ENCODE data around the gene CKB. TPM values are rescaled to one million over a fixed set of nuclear protein-coding genes. Genes with fewer than 3 reads are reported as not detected.

Gene CKB
- total RNA-seq, 1 donor from 2014 or later: 64.7 TPM

DNA sequence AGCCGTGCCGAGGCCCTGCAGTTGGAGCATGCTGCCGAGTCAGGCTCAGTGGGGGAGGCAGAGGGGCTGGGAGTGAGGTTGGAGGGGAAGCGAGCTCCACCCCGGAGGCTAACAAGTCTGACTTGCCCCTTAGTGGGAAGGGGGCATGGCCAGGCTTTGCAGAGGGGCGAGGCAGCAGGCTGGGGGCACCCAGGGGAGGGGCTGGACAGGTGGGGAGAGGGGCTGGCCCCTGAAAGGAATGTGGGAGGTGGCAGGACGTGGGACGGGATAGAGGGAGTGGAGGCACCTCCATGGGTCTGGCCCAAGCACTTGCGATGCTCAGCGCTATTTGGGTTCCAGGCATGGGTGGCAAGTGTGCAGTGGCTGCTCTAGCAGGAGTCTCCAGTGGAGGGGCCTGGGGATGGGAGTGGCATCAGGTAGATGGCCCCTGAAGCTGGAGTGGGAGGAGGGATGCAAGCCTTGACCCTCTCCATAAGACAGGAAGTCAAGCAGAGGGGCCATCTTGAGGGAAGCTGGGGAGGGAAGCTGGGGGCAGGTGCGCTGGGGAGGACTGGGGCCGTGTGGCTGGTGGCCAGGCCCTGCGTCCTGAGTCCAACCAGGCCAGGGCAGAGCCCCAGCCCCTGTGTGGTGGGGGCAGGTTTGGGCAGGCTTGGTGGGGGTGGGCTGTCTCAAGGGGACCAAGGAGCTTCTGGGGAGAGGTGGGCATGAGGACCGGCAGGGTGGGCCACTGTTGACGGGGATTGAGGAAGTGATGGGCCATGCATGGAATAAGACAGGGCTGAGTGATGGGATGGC is 9.0 kb upstream of the CKB start:
- Histone ChIP-seq H3K27ac (ENCODE audit: low read depth, low read length) (no peak overlapping the region), H3K27me3 (ENCODE audit: control insufficient read depth in 3 of 3, insufficient read depth in 3 of 3, low read length in 3 of 3) (no peaks in the 10 kb centered on the region), H3K4me3 (ENCODE audit: low read length in 3 of 3) (no peak overlapping the region), H3K4me1 (ENCODE audit: control insufficient read depth in 3 of 3, insufficient read depth in 3 of 3, low read length in 3 of 3) (peaks cover 34 to 39% (median 35%) of the 10 kb centered on the region in 3 donors), H3K36me3 (ENCODE audit: control insufficient read depth in 3 of 3, insufficient read depth in 3 of 3, low read length in 3 of 3) (peaks cover 5 to 27% (median 18%) of the 10 kb centered on the region in 3 donors), H3K9ac (ENCODE audit: low read depth in 1 of 3, low read length in 3 of 3) (no peak overlapping the region), H3K9me3 (ENCODE audit: control insufficient read depth in 3 of 3, low read length in 3 of 3) (no peaks in the 10 kb centered on the region)

DNA sequence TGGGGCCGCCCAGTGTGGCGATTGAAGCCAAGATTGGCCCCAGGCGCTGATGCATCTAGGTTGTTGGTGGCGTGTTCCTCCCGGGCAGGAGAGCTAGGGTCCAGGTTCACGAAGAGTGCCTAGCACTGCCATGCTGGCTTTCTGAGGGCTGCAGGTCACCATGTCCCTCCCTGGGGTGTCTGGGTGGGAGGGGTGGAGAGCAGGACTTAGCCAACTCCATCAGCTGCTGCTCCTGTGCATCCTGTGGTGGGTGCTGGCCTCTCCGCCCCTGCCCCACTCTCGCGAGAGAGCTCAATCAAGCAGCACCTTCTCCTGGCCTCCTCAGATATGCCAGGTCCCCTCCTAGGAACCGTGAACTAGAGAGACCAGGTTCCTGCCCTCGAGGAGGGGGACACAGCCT is 8.2 kb upstream of the CKB start:
- Histone ChIP-seq H3K9ac (ENCODE audit: low read depth in 1 of 3, low read length in 3 of 3) (no peak overlapping the region), H3K27ac (ENCODE audit: low read depth, low read length) (no peak overlapping the region), H3K4me3 (ENCODE audit: low read length in 3 of 3) (no peak overlapping the region), H3K36me3 (ENCODE audit: control insufficient read depth in 3 of 3, insufficient read depth in 3 of 3, low read length in 3 of 3) (peaks cover 5 to 27% (median 18%) of the 10 kb centered on the region in 3 donors), H3K27me3 (ENCODE audit: control insufficient read depth in 3 of 3, insufficient read depth in 3 of 3, low read length in 3 of 3) (no peaks in the 10 kb centered on the region), H3K4me1 (ENCODE audit: control insufficient read depth in 3 of 3, insufficient read depth in 3 of 3, low read length in 3 of 3) (peaks cover 34 to 39% (median 35%) of the 10 kb centered on the region in 3 donors), H3K9me3 (ENCODE audit: control insufficient read depth in 3 of 3, low read length in 3 of 3) (no peaks in the 10 kb centered on the region)

DNA sequence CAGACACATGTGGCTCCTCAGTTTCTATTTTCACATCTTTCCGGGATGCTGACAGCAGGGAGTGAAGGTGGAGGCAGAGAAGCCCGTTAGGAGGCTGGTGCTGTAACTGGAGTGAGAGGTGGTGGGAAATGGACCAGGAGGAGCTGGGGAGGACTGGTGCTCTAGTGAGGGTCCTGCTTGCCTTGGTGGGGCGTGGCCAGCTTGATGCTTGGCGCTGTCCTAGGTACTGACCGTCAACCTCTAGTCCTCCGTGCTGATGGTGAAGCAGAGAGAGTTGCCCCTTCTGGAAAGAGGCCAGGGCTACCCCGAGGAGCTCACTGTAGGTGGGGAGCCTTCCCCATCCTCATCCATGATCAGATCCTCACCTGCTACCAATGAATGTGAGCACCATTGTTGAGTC is 7.8 kb upstream of the CKB start:
- Histone ChIP-seq H3K4me3 (ENCODE audit: low read length in 3 of 3) (peak overlapping the region in 2 of 3 donors; percentile 83 to 93), H3K4me1 (ENCODE audit: control insufficient read depth in 3 of 3, insufficient read depth in 3 of 3, low read length in 3 of 3) (peaks cover 34 to 39% (median 35%) of the 10 kb centered on the region in 3 donors)

DNA sequence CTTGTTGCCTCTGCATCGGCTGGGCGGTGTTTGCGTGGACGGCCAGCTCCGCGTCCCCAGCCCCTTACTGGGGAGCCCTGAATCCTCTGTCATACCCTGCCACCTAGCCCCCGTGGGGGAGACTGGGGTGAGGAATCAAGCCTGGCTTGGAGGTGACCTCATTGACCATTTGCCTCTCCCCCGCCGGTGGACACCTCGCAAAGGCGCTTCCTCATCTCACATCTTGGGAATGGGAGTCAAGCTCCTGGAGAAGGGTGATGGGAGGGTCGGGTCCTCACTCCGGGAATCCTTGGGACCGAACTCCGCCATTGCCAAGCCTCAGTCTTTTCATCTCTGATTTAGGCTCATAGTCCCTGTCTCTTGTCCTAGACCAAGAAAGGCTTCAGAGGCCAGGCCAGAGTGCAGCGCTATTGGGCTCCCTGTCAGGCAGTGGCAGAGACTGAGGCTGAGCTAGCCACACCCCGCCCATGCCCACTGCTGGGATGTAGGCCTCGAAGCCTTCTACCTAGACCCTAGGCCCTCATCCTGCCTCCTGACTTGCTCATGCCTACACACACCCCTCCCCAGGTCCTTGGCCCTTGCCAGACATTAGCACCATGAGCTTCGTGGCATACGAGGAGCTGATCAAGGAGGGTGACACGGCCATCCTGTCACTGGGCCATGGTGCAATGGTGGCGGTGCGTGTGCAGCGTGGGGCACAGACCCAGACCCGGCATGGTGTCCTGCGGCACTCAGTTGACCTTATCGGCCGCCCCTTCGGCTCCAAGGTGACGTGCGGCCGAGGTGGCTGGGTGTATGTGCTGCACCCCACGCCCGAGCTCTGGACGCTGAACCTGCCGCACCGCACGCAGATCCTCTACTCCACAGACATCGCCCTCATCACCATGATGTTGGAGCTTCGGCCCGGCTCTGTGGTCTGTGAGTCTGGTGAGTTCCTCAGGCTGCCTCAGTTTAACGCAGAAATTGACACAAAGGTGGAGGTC is 7.0 kb upstream of the CKB start:
- no peaks in the 10 kb centered on the region for H3K9me3 ChIP-seq (ENCODE audit: control insufficient read depth in 3 of 3, low read length in 3 of 3)
- peak overlapping the region; percentile 78 to 90 (median 79) for H3K9ac ChIP-seq (ENCODE audit: low read depth in 1 of 3, low read length in 3 of 3)
- H3K27me3 ChIP-seq (ENCODE audit: control insufficient read depth in 3 of 3, insufficient read depth in 3 of 3, low read length in 3 of 3): no peaks in the 10 kb centered on the region
- H3K27ac ChIP-seq (ENCODE audit: low read depth, low read length): peak overlapping the region; percentile 62
- H3K4me1 ChIP-seq (ENCODE audit: control insufficient read depth in 3 of 3, insufficient read depth in 3 of 3, low read length in 3 of 3): peaks cover 35 to 39% (median 35%) of the 10 kb centered on the region in 3 donors
- peaks cover 5 to 22% (median 16%) of the 10 kb centered on the region in 3 donors for H3K36me3 ChIP-seq (ENCODE audit: control insufficient read depth in 3 of 3, insufficient read depth in 3 of 3, low read length in 3 of 3)
- peak overlapping the region; percentile 83 to 93 (median 89) for H3K4me3 ChIP-seq (ENCODE audit: low read length in 3 of 3)

More for the DNA sequence above, 7.8 kb upstream of the CKB start:
- H3K36me3 ChIP-seq (ENCODE audit: control insufficient read depth in 3 of 3, insufficient read depth in 3 of 3, low read length in 3 of 3): peaks cover 5 to 24% (median 18%) of the 10 kb centered on the region in 3 donors
- H3K27ac ChIP-seq (ENCODE audit: low read depth, low read length): no peak overlapping the region
- no peaks in the 10 kb centered on the region for H3K9me3 ChIP-seq (ENCODE audit: control insufficient read depth in 3 of 3, low read length in 3 of 3)
- peak overlapping the region in 1 of 3 donors; percentile 90 for H3K9ac ChIP-seq (ENCODE audit: low read depth in 1 of 3, low read length in 3 of 3)
- no peaks in the 10 kb centered on the region for H3K27me3 ChIP-seq (ENCODE audit: control insufficient read depth in 3 of 3, insufficient read depth in 3 of 3, low read length in 3 of 3)

DNA sequence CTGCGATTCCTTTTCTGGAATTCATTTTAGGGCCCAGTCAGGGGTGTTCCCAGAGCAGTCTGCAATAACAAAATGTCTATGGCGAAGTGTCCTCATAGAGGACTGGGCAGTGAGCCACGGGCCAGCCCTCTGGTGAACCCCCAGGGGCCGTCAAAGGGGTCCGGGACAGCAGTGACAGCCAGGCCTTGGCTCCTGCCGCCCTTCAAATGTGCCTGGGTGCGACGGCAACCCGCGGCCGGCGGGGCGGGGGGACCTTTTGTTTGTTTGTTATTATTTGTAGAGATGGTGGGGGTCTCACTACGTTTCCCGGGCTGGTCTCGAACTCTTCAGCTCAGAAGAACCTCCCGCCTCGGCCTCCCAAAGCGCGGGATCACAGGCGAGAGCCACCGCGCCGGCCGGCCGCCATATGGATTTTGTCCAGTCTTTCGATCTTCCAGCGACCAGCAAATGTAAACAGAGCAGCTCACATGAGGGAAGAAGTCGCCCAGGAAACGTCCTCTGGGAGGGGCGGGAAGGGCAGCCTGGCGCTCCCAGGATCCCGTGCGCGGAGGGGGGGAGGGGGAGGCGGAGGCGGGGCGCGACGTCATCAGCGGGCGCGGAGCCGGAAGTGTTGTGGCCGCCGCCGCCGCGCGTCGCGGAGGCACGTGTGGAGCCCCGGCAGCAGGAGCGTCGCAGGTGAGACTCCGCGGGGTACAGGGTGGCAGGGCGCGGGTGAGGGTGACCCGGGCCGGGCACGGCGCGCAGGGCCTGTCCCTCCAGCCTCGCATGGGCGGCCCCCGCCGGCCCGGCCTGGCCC is 6.2 kb upstream of the CKB start, which contains the start of gene TRMT61A:
TSS of gene TRMT61A (plus strand) at position 610 of the 796 bp plus-strand sequence. CDS start 783 bp downstream, outside the sequence.
- H3K4me1 ChIP-seq (ENCODE audit: control insufficient read depth in 3 of 3, insufficient read depth in 3 of 3, low read length in 3 of 3): peaks cover 35 to 39% (median 37%) of the 10 kb centered on the region in 3 donors

DNA sequence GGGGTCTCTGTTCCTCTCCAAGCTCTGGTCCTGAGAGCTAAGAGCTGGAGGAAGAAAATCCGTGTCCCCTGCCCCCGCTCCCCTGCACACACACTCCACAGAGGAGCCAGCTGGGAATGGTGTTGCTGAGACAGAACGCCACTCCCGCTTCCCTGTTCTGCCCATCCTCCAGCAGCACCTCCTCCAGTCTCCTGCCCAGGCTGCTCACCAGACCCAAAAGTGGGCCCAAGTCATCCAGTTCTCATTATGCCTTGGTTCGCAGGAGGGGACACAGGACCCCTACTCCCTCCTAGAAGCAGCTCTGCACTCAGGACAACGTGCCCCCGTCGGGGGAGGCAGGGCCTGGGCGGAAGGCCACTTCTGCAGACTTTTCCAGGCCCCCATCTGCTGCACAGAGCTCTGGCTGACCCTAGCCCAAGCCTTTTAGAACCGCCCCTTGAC is 5.5 kb upstream of the CKB start:
- Histone ChIP-seq H3K27ac (ENCODE audit: low read depth, low read length) (peak overlapping the region; percentile 92), H3K9me3 (ENCODE audit: control insufficient read depth in 3 of 3, low read length in 3 of 3) (no peaks in the 10 kb centered on the region), H3K4me1 (ENCODE audit: control insufficient read depth in 3 of 3, insufficient read depth in 3 of 3, low read length in 3 of 3) (peaks cover 35 to 41% (median 38%) of the 10 kb centered on the region in 3 donors), H3K36me3 (ENCODE audit: control insufficient read depth in 3 of 3, insufficient read depth in 3 of 3, low read length in 3 of 3) (peaks cover 5 to 22% (median 16%) of the 10 kb centered on the region in 3 donors), H3K4me3 (ENCODE audit: low read length in 3 of 3) (peak overlapping the region; percentile 75 to 93 (median 83)), H3K9ac (ENCODE audit: low read depth in 1 of 3, low read length in 3 of 3) (peak overlapping the region; percentile 83 to 89 (median 86)), H3K27me3 (ENCODE audit: control insufficient read depth in 3 of 3, insufficient read depth in 3 of 3, low read length in 3 of 3) (peaks cover 0 to 4% (median 0%) of the 10 kb centered on the region in 3 donors)

More for the DNA sequence above, 6.2 kb upstream of the CKB start, which contains the start of gene TRMT61A:
- Histone ChIP-seq H3K36me3 (ENCODE audit: control insufficient read depth in 3 of 3, insufficient read depth in 3 of 3, low read length in 3 of 3) (peaks cover 5 to 22% (median 16%) of the 10 kb centered on the region in 3 donors), H3K9ac (ENCODE audit: low read depth in 1 of 3, low read length in 3 of 3) (peak within 1 kb of the TSS; percentile 83 to 90 (median 86)), H3K27me3 (ENCODE audit: control insufficient read depth in 3 of 3, insufficient read depth in 3 of 3, low read length in 3 of 3) (peaks cover 0 to 1% (median 0%) of the 10 kb centered on the region in 3 donors), H3K9me3 (ENCODE audit: control insufficient read depth in 3 of 3, low read length in 3 of 3) (no peaks in the 10 kb centered on the region), H3K4me3 (ENCODE audit: low read length in 3 of 3) (peak within 1 kb of the TSS; percentile 83 to 93 (median 89)), H3K27ac (ENCODE audit: low read depth, low read length) (peak within 1 kb of the TSS; percentile 92)

DNA sequence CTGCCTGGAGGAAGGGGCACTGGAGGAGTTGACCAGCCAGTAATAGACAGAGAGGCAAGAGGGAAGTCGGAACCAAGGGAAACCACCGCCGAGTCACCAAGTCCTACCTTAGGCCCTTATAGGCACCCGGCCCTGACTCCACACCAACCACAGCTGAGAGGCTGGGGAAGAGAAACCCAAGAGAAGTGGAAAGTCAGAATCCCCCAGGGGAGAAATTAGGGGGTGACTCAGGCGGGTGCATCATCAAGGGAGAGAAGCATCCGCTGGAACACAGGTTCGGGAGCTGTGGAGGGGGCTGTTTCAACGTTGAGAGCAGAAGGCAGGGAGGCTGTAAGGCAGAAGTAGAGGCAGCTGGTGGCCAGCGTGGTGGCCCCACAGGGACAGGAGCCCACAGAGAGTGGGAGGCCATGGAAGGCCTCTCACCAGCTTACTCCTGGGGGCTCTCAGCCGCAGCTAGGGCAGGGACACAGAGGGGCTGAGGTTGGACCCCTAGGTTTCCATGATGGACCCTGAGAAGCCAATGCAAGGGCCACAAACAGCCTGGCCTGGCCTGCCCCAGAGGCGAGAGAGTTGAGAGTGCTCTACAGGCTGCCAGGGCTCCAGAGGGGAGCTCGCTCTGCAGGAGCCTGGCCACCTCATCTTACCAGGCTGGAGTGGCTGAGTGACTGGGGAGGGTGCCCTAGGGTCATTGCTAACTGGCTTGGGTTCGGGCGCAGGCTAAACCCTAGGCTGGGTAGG is 4.9 kb upstream of the CKB start:
- peaks cover 4 to 18% (median 13%) of the 10 kb centered on the region in 3 donors for H3K36me3 ChIP-seq (ENCODE audit: control insufficient read depth in 3 of 3, insufficient read depth in 3 of 3, low read length in 3 of 3)
- H3K27ac ChIP-seq (ENCODE audit: low read depth, low read length): peak overlapping the region; percentile 92
- H3K27me3 ChIP-seq (ENCODE audit: control insufficient read depth in 3 of 3, insufficient read depth in 3 of 3, low read length in 3 of 3): peaks cover 0 to 4% (median 0%) of the 10 kb centered on the region in 3 donors
- H3K4me1 ChIP-seq (ENCODE audit: control insufficient read depth in 3 of 3, insufficient read depth in 3 of 3, low read length in 3 of 3): peaks cover 35 to 45% (median 42%) of the 10 kb centered on the region in 3 donors
- no peaks in the 10 kb centered on the region for H3K9me3 ChIP-seq (ENCODE audit: control insufficient read depth in 3 of 3, low read length in 3 of 3)
- H3K9ac ChIP-seq (ENCODE audit: low read depth in 1 of 3, low read length in 3 of 3): peak overlapping the region; percentile 83 to 89 (median 86)
- H3K4me3 ChIP-seq (ENCODE audit: low read length in 3 of 3): peak overlapping the region; percentile 75 to 93 (median 83)

DNA sequence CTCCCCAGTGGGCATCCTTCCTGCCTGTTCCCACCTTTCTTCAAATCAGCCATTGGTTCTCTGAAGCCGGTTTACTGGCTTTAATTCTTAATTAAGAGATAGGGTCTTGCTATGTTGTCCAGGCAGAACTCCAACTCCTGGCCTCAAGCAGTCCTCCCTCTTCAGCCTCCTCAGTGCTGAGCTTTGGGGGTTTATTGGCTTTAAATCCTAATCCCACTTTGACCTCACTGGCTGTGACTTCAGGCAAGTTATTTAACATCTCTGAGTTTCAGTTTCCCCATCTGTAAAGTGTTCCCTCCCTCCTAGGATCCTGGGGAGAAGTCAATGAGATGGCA is 4.3 kb upstream of the CKB start:
- Histone ChIP-seq H3K36me3 (ENCODE audit: control insufficient read depth in 3 of 3, insufficient read depth in 3 of 3, low read length in 3 of 3) (peaks cover 2 to 11% (median 8%) of the 10 kb centered on the region in 3 donors), H3K9ac (ENCODE audit: low read depth in 1 of 3, low read length in 3 of 3) (no peak overlapping the region), H3K27me3 (ENCODE audit: control insufficient read depth in 3 of 3, insufficient read depth in 3 of 3, low read length in 3 of 3) (peaks cover 2 to 8% (median 4%) of the 10 kb centered on the region in 3 donors), H3K9me3 (ENCODE audit: control insufficient read depth in 3 of 3, low read length in 3 of 3) (no peaks in the 10 kb centered on the region), H3K27ac (ENCODE audit: low read depth, low read length) (no peak overlapping the region), H3K4me3 (ENCODE audit: low read length in 3 of 3) (no peak overlapping the region), H3K4me1 (ENCODE audit: control insufficient read depth in 3 of 3, insufficient read depth in 3 of 3, low read length in 3 of 3) (peaks cover 35 to 48% (median 45%) of the 10 kb centered on the region in 3 donors)
